ENCODE measurements around the gene C17orf107.

C17orf107 gene

DNA sequence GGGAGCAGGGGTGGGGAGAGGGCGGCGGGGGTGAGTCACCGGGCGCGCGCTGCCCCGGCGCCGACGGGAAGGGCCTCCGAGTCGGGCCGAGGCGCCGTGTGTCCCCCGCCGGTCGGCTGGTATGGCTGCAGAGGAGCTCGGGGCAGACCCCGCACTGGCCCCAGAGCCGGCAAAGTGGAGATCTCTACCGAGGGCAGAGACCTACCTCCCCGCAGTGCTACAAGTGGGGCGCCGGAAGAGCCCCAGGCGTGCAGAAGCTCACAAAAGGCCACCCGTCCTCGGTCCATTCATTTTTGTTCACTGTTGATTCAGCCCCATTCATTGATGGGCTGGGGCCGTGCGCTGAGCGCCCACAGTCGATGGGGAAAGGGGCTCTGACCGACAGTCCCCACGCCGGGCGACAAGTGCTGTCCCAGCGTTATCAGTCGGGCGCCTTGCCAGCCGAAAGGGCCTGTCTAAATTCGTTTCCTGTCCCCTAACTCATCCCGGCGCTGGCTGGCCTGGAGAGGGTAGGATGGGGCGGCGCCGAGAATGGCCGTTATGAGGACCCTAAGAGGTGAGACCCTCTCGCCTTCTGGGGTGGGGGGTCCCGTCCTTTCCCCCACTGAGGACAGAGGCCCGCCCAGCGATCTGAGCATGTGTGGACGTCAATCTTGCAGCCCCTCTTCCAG is 50.9 kb downstream of the C17orf107 start:
- peak in 2 of 5 donors; percentile 48 to 53 for DNase-seq

DNA sequence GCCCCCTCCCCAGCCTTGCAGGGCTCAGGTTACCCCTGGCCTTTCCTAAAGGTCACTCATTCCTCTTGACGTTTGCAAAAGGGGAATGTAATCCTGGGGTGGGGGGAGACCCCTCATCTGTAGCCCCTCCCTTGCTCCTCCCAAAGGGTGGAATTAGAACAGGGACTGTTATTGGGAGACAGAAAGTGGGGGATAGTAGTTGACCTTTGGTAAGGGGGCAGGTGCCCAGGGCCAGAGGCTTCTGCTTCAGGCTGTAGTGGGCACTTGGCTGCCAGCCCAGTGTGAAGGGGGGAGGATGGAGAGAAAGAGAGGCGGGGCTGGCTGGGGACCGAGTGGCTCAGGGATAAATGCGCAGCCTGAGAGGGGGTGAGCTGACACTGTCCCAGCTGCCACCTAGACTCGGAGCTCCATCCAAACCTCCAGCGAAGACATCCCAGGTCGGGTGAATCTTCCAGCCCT is 51.4 kb downstream of the C17orf107 start, which contains the start of gene ENO3:
ENO3 (plus strand) TSS at position 374 of the 459 bp plus-strand sequence. CDS start 711 bp downstream, outside the sequence.
- no peak for DNase-seq

DNA sequence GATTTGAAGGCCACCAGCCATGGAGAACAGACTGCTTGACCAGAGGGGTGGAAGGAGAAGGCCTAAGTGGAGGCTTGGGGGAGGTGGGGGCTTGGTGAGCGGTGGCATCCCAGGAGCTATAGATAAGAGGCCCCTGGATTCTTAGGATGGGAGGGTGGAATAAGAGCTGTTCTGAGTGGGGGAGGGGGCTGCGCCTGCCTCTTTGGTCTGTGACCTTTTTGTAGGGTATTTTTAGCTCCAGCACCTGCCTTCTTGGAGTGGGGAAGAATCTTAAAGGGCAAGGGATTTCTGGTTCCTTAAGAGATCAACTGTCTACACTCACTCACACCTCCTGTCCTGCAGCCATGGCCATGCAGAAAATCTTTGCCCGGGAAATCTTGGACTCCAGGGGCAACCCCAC is 52.1 kb downstream of the C17orf107 start:
- DNase-seq: no peak
